SK-N-SH (cell line): ENCODE results near the gene NUAK2. TPM values are rescaled to one million over a fixed set of nuclear protein-coding genes. Genes with fewer than 3 reads are reported as not detected.

Experiments
- CTCF ChIA-PET: fragments of 300-600, 350-600 bp; formaldehyde crosslinking; extraction: SDS; loops from one replicate; lab custom pipeline; 2021; lab: Yijun Ruan, JAX
- POLR2A ChIA-PET: fragments of 350-600 bp; sonication (Branson Sonifier 250); formaldehyde crosslinking; extraction: SDS; loops from one replicate; lab custom pipeline; 2020; ENCODE audit warnings: antibody characterized with exemption, inconsistent platforms; lab: Yijun Ruan, JAX
- DNase-seq: peaks from one replicate; pipeline ENCODE4 v3.0.0; 2012
- H2AFZ ChIP-seq: fragments of 200-600 bp; sonication (generic); 2 replicates; pipeline ENCODE4 v1.8.1; 2016; ENCODE audit warnings: antibody characterized with exemption, mild to moderate bottlenecking, low read depth
- H3F3A ChIP-seq: fragments of 200-600 bp; sonication (generic); replicated peaks from 2 replicates; pipeline ENCODE3; 2016; ENCODE audit warnings: antibody characterized with exemption, mild to moderate bottlenecking; ENCODE audit not compliant: insufficient read depth
- H3K27ac ChIP-seq, 2 experiments: fragments of 200-500 bp in 1 of 2; fragments of 200-600 bp in 1 of 2; sonication (Bioruptor generic) in 1 of 2; sonication (generic), shearing (Covaris generic) in 1 of 2; 2 replicates each; pipeline versions ENCODE4 v1.5.1 to v1.6.1; 2014 to 2016; ENCODE audit warnings: low read depth in 2 of 2, inconsistent platforms in 1 of 2, low read length in 1 of 2, mild to moderate bottlenecking in 1 of 2, mixed read lengths in 1 of 2
- H3K27me3 ChIP-seq: fragments of 200-600 bp; sonication (generic), shearing (Covaris generic); 2 replicates; pipeline ENCODE4 v1.6.1; 2016; ENCODE audit warnings: mixed run types; ENCODE audit not compliant: insufficient read depth
- H3K36me3 ChIP-seq, 2 experiments: fragments of 200-500 bp in 1 of 2; fragments of 200-600 bp in 1 of 2; sonication (Bioruptor generic) in 1 of 2; sonication (generic) in 1 of 2; replicated peaks in 1 of 2; 2 replicates each; pipeline versions ENCODE3 to v1.5.1; 2014 to 2016; ENCODE audit warnings: low read length in 1 of 2, mild to moderate bottlenecking in 1 of 2; ENCODE audit not compliant: insufficient read depth in 2 of 2, control insufficient read depth in 1 of 2
- H3K4me1 ChIP-seq, 2 experiments: fragments of 200-500 bp in 1 of 2; fragments of 200-600 bp in 1 of 2; sonication (Bioruptor generic) in 1 of 2; sonication (generic), shearing (Covaris generic) in 1 of 2; 2 replicates each; pipeline versions ENCODE4 v1.5.1 to v1.6.1; 2014 to 2016; ENCODE audit warnings: low read depth in 1 of 2, low read length in 1 of 2, mixed run types in 1 of 2; ENCODE audit not compliant: insufficient read depth in 2 of 2, control insufficient read depth in 1 of 2
- H3K4me2 ChIP-seq: fragments of 200-600 bp; sonication (generic), shearing (Covaris generic); 2 replicates; pipeline ENCODE4 v1.6.1; 2017; ENCODE audit warnings: mixed run types
- H3K4me3 ChIP-seq, 2 experiments: fragments of 200-500 bp in 1 of 2; fragments of 200-600 bp in 1 of 2; sonication (Bioruptor generic) in 1 of 2; sonication (generic), shearing (Covaris generic) in 1 of 2; 2 replicates each; pipeline versions ENCODE4 v1.5.1 to v1.8.1; 2014 to 2016; ENCODE audit warnings: low read depth in 2 of 2, inconsistent platforms in 1 of 2, low read length in 1 of 2, mild to moderate bottlenecking in 1 of 2, mixed read lengths in 1 of 2, moderate library complexity in 1 of 2
- H3K79me2 ChIP-seq: fragments of 200-600 bp; sonication (generic); 2 replicates; pipeline ENCODE4 v1.8.1; 2017; ENCODE audit warnings: mild to moderate bottlenecking; ENCODE audit not compliant: insufficient read depth
- H3K9ac ChIP-seq: fragments of 200-600 bp; sonication (generic); 2 replicates; pipeline ENCODE4 v1.6.1; 2017; ENCODE audit warnings: mixed run types
- H3K9me2 ChIP-seq: fragments of 200-600 bp; sonication (generic); 2 replicates; pipeline ENCODE4 v1.6.1; 2017; ENCODE audit warnings: mixed run types
- H3K9me3 ChIP-seq: fragments of 200-600 bp; sonication (generic); 2 replicates; pipeline ENCODE4 v1.6.1; 2017; ENCODE audit warnings: mixed run types, mild to moderate bottlenecking, moderate library complexity
- H4K20me1 ChIP-seq: fragments of 200-600 bp; sonication (generic); 2 replicates; pipeline ENCODE4 v1.6.1; 2017; ENCODE audit warnings: mild to moderate bottlenecking, mixed run types; ENCODE audit not compliant: insufficient read depth
- EP300 ChIP-seq, 2 experiments: IDR thresholded peaks; 2 replicates each; pipeline versions ENCODE4 v1.4.0 to v1.6.1; 2012; ENCODE audit warnings: borderline replicate concordance in 1 of 2, low read depth in 1 of 2, low read length in 1 of 2
- FOXM1 ChIP-seq: IDR thresholded peaks from 2 replicates; pipeline ENCODE4 v1.4.0; 2012; ENCODE audit warnings: low read depth, mild to moderate bottlenecking
- GABPA ChIP-seq: IDR thresholded peaks from 2 replicates; pipeline ENCODE4 v1.4.0; 2012; ENCODE audit warnings: low read depth, mild to moderate bottlenecking
- GATA2 ChIP-seq: sonication (generic); formaldehyde crosslinking; IDR thresholded peaks from 2 replicates; pipeline ENCODE4 v1.5.0; 2020; ENCODE audit warnings: mild to moderate bottlenecking, missing genetic modification reagents
- JUND ChIP-seq: IDR thresholded peaks from 2 replicates; pipeline ENCODE4 v1.4.0; 2012
- MEF2A ChIP-seq: IDR thresholded peaks from 2 replicates; pipeline ENCODE4 v1.4.0; 2012; ENCODE audit warnings: low read depth, borderline replicate concordance
- NRF1 ChIP-seq: IDR thresholded peaks from 2 replicates; pipeline ENCODE4 v1.6.1; 2012; ENCODE audit warnings: low read depth, mild to moderate bottlenecking, low read length
- POLR2AphosphoS5 ChIP-seq: IDR thresholded peaks from 2 replicates; pipeline ENCODE4 v1.6.1; 2012; ENCODE audit warnings: low read depth, low read length
- RCOR1 ChIP-seq: fragments of 150-350 bp; IDR thresholded peaks from 2 replicates; pipeline ENCODE4 v1.6.1; 2017; ENCODE audit warnings: antibody characterized with exemption, low read length
- REST ChIP-seq: IDR thresholded peaks from 2 replicates; pipeline ENCODE4 v1.6.1; 2012; ENCODE audit warnings: mild to moderate bottlenecking, low read depth, low read length, moderate library complexity
- SIN3A ChIP-seq: IDR thresholded peaks from 2 replicates; pipeline ENCODE4 v1.6.1; 2012; ENCODE audit warnings: low read depth, mild to moderate bottlenecking, low read length, moderate library complexity, borderline replicate concordance
- TAF1 ChIP-seq: IDR thresholded peaks from 2 replicates; pipeline ENCODE4 v1.6.1; 2012; ENCODE audit warnings: low read depth, mild to moderate bottlenecking, low read length, moderate library complexity, borderline replicate concordance
- TCF12 ChIP-seq: IDR thresholded peaks from 2 replicates; pipeline ENCODE4 v1.4.0; 2012
- TEAD4 ChIP-seq: IDR thresholded peaks from 2 replicates; pipeline ENCODE4 v1.4.0; 2012; ENCODE audit warnings: mild to moderate bottlenecking, borderline replicate concordance; ENCODE audit not compliant: insufficient read depth
- USF2 ChIP-seq: fragments of 150-350 bp; IDR thresholded peaks from 2 replicates; pipeline ENCODE4 v1.6.1; 2017; ENCODE audit warnings: antibody characterized with exemption, low read length, low read depth, borderline replicate concordance
- YY1 ChIP-seq: IDR thresholded peaks from 2 replicates; pipeline ENCODE4 v1.4.0; 2012; ENCODE audit warnings: low read depth, mild to moderate bottlenecking
- WGBS: methylation state at CpG from one replicate; pipeline ENCODE4 v1.1.6; 2017; ENCODE audit warnings: low lambda C conversion rate; 5-methylcytosine and 5-hydroxymethylcytosine counted together
- polyA plus RNA-seq, 3 experiments: library from polyadenylated mRNA; depleted of rRNA; stranded (reverse); fragments of >200 nt; gene quantifications; 2 replicates each; pipeline ENCODE4 v1.2.3, GENCODE V29; 2012
- TF ChIP-seq, protein P1 (sequence below): fragments of 200-600 bp; sonication (generic); IDR thresholded peaks from 2 replicates; pipeline ENCODE4 v1.6.1; 2017; ENCODE audit warnings: antibody characterized with exemption, mild to moderate bottlenecking, moderate library complexity
- TF ChIP-seq, protein P2 (sequence below): IDR thresholded peaks from 2 replicates; pipeline ENCODE4 v1.4.0; 2012; ENCODE audit warnings: low read depth, borderline replicate concordance

NUAK2 gene
- polyA plus RNA-seq, 1 of the 3 experiments (the other 2 are of a cell fraction): 11.1 TPM

- TF ChIP-seq YY1: no peak
- no peak for TF ChIP-seq TAF1
- TF ChIP-seq JUND: no peak
- TF ChIP-seq, protein P1, sequence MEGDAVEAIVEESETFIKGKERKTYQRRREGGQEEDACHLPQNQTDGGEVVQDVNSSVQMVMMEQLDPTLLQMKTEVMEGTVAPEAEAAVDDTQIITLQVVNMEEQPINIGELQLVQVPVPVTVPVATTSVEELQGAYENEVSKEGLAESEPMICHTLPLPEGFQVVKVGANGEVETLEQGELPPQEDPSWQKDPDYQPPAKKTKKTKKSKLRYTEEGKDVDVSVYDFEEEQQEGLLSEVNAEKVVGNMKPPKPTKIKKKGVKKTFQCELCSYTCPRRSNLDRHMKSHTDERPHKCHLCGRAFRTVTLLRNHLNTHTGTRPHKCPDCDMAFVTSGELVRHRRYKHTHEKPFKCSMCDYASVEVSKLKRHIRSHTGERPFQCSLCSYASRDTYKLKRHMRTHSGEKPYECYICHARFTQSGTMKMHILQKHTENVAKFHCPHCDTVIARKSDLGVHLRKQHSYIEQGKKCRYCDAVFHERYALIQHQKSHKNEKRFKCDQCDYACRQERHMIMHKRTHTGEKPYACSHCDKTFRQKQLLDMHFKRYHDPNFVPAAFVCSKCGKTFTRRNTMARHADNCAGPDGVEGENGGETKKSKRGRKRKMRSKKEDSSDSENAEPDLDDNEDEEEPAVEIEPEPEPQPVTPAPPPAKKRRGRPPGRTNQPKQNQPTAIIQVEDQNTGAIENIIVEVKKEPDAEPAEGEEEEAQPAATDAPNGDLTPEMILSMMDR: no peak
- TF ChIP-seq FOXM1: no peak
- TF ChIP-seq GATA2 (CRISPR knock-in tag): no peak
- no peak for TF ChIP-seq TEAD4
- TF ChIP-seq MEF2A: no peak
- no peak for TF ChIP-seq REST
- TF ChIP-seq, protein P2, sequence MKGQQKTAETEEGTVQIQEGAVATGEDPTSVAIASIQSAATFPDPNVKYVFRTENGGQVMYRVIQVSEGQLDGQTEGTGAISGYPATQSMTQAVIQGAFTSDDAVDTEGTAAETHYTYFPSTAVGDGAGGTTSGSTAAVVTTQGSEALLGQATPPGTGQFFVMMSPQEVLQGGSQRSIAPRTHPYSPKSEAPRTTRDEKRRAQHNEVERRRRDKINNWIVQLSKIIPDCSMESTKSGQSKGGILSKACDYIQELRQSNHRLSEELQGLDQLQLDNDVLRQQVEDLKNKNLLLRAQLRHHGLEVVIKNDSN: no peak
- no peak for TF ChIP-seq NRF1
- TF ChIP-seq USF2: no peak
- no peak for TF ChIP-seq EP300 (IDR thresholded peaks at IDR 0.05; ENCODE audit: borderline replicate concordance in 1 of 2, low read depth in 1 of 2, low read length in 1 of 2)
- no peak for TF ChIP-seq GABPA
- no peak for TF ChIP-seq SIN3A
- no peak for TF ChIP-seq TCF12
- TF ChIP-seq RCOR1: no peak
- TF ChIP-seq POLR2AphosphoS5: no peak
- H3K4me1 ChIP-seq: peaks cover 0 to 10% of the 10 kb centered on the region in 2 experiments; a peak in 3 of 4 replicates
- H3K4me3 ChIP-seq: no peak overlapping the region
- WGBS: 47% methylated on average over 4 of the region's 4 CpGs
- no peaks in the 10 kb centered on the region for H3K9me2 ChIP-seq
- no peak overlapping the region for H2AFZ ChIP-seq
- ChIA-PET POLR2A (no interaction called here), CTCF (interaction anchor here (2.9 to 46.8 kb wide), 5 partner anchors 7 to 157 kb away, joined by 12 to 1368 read pairs (median 70); no protein-coding TSS in a partner anchor)
- no peaks in the 10 kb centered on the region for H3K9me3 ChIP-seq
- H3K79me2 ChIP-seq: no peaks in the 10 kb centered on the region
- H3K27ac ChIP-seq: no peak overlapping the region
- no peak overlapping the region for H3K9ac ChIP-seq
- H3F3A ChIP-seq: no peaks in the 10 kb centered on the region
- H4K20me1 ChIP-seq: no peaks in the 10 kb centered on the region
- H3K4me2 ChIP-seq: no peak overlapping the region
- no peaks in the 10 kb centered on the region for H3K36me3 ChIP-seq
- H3K27me3 ChIP-seq: no peaks in the 10 kb centered on the region
- DNase-seq: no peak
Observed at GRCh38 chr1:205328476-205328875, 6.9 kb upstream of the NUAK2 start.
